RPMI8226 (cell line): ENCODE data around the gene RETREG2.

Experiments
- DNase-seq: peaks from one replicate; pipeline ENCODE4 v3.0.0-alpha.2; 2015

RETREG2 gene

DNA sequence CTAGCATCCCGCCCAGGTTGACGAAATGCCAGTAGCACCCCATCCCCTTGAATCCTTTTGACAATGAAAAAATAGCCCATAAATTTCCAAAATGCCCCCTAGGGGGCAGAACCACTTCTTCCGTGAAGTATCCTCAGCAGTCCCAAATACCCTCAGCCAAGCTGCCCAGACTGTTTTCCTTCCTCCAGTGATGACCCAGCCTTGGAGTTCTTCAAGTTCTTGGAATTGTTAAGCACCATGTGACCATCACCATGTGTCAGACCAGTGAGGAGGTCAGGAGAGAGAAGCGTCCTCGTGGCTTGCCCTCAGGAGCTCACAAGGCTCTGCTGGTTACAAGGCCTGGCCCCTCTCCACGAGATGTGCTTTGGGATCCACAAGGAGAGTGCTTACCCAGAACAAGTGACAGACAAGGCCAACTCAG lies 6.8 kb upstream of the RETREG2 start:
- peak; percentile 43 for DNase-seq

DNA sequence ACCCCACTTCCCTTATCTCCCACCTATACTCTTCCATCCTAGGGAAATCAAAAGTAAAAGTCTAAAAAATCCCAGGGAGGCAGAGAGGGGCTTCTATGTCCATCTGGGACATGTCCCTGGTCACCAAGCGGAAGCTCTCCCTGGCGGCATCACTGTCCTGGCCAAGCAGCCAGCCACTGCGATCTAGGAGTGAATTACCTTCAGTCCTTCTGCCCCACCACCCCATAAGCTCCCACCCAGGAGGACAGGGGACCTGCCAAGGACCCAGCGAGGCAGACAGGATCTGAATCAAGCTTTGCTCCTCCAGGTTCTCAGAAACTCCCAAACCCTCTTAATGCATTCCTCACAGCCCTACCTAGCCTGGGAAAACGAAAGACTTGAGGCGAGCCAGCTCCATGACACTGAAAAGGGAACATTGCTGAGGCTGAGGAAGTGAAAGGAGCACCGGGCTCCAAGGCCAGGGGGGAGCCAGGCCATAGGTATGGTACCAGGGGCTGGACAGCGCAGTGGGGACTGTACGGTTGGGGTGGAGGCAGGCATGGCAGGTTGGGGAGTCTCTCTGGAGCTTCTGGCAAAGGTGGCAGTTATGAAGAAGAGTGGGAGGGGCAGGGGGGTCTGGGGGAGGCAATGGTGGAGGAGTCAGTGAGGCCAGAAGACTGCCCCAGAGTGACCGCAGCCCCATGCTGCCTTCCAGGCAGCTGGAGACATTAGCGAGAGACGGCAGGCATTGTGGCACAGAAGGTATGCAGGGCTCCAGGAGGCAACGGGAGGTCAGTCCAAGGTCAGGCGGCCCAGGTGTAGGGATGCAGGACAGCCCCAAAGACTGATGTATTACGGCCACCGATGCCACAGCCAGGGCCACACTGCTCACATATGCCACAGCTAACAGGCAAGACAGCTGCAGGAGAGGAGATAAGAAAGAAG lies 5.6 kb upstream of the RETREG2 start:
- no peak for DNase-seq

GRCh38 chr2:219173176-219173575 lies 4.9 kb upstream of the RETREG2 start:
- no peak for DNase-seq

DNA sequence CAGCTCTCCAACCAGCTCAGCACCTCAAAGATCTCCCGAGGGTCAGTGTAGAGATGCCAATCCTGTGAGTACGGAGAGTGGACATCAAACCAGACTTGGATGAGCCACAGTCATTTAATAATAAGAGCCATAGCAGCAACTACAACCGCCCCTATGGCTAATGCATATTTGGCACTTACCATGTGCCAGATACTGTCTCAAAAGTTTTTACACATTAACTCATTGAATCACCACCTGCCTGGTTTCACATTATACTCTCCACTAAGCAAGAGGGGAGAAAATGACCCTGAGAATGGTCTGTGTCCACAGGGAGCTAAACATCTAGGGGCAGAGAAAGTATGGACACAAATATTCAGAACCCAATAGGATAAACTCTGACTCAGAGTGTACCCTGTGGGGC lies 3.9 kb upstream of the RETREG2 start:
- DNase-seq = no peak

GRCh38 chr2:219174801-219175200 lies 3.3 kb upstream of the RETREG2 start:
- DNase-seq = no peak

DNA sequence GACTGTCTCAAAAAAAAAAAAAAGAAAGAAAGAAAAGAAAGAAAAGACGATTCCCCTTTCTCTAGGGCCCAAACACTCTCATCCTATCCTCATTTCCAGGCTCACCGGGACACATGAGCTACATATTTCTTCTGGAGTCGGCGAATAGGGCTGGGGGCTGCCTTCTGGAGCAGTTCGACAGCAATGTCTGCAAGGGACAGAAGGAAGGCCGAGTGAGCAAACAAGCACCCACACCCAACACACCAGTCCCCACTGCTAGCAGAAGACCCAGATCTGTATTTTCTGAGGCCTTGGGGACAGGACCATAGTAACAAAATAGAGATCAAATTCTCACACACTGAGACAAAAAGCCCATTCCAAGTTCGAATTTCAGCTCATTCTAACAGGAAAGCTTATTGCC lies 2.6 kb upstream of the RETREG2 start:
- no peak for DNase-seq

GRCh38 chr2:219175928-219176817 lies 1.9 kb upstream of the RETREG2 start:
- peak; percentile 60 for DNase-seq

- DNase-seq = peak; percentile 86
These were observed 1.1 kb upstream of the RETREG2 start, which contains the start of gene CNPPD1 for GRCh38 chr2:219176818-219177551. Gene CNPPD1, minus strand, starts transcription at chr2:219176925. Its CDS starts 97 bp downstream, at chr2:219176828.

DNA sequence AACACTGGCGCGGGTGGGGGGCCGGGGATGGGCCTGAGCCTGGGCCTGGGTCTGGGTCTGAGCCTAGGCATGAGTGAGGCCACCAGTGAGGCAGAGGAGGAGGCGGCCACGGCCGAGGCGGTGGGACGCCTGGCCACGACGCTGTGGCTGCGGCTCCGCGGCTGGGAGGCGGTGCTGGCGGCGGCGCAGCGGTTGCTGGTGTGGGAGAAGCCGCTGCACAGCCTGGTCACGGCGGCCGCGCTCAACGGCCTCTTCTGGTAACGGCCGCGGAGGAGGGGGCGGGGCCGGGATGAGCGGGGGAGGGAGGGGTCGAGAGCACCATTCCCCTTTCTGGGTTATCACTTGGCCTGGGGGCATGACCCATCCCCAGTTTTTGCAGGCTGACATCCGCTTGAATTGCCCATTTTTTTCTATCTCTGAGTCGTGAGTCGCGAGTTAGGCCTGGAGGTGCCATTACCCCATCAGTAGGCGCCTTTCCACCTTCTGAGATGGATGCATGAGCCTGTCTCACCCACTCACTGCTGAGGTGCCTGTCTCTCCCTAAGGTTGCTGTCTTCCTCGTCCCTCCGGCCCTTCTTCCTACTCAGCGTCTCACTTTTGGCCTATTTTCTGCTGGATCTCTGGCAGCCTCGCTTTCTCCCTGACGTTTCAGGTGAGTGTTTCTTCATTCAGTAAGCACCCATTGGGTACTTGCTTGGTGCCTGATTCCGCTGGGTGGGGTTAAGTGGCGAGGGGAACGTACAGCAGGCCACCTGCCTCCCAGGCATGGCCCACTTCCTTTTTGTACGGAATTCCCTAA lies 501 bp downstream of the RETREG2 start:
- DNase-seq = peak; percentile 40

DNA sequence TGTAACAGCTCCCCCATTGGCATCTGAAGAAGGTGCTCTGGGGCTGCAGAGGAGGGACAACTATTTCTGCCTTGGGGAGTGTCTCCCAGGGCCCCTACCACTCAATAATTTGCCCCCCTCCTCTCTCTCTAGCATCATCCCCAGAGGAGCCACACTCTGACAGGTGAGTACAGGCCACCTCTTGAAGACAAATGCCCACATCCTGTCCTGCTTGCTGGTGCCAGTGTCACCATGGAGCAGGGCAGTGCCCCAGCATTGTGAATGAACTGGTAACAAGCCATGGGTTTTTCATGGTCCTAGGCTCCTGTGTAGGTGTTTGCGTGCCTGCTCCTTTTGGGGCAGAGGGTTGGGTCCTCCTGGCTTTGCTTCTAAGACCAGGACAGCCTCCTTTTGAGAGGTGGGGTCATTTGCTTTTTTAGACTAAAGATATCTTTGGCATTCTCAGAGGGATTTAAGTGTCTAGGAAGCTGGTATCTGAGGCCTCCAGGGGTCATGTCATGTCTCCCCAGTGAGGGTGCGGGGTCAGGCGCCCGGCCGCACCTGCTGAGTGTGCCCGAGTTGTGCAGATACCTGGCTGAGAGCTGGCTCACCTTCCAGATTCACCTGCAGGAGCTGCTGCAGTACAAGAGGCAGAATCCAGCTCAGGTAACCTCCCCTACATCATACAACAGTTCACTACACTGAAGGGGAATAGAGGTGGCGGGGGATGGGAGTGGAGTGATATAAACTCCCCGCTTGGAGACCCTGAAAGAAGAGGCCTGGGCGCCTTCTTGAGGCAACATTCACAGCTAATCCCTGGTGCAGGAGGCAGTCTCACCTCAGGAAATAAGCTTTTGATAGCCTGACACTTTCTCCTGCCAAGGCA lies 1.8 kb downstream of the RETREG2 start:
- no peak for DNase-seq

- no peak for DNase-seq
These were observed 2.9 kb downstream of the RETREG2 start for GRCh38 chr2:219180961-219181360.

- no peak for DNase-seq
These were observed 3.5 kb downstream of the RETREG2 start for GRCh38 chr2:219181531-219181930.

GRCh38 chr2:219182331-219183150 lies 4.5 kb downstream of the RETREG2 start:
- no peak for DNase-seq

- DNase-seq = no peak
These were observed 5.2 kb downstream of the RETREG2 start for GRCh38 chr2:219183151-219183772.

DNA sequence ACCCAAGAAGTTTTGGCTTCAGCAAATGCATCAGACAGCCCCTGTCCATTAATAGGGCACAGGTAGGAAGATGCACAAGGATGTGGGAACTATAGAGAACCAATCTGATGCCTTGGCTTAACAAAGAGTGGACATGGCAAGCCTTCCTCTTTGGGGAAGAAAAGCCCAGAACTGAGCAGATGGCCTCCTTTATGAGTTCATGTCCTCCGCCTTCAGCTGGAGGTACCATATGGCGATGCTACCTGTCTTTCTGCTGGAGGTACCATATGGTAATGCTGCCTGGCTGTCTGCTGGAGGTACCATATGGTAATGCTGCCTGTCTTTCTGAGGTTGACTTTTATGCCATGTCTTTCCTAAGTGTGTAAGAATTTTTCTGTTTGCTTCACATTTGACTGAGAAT lies 6.0 kb downstream of the RETREG2 start:
- DNase-seq = no peak

- DNase-seq = no peak
These were observed 8.8 kb downstream of the RETREG2 start for GRCh38 chr2:219186754-219187456.

DNA sequence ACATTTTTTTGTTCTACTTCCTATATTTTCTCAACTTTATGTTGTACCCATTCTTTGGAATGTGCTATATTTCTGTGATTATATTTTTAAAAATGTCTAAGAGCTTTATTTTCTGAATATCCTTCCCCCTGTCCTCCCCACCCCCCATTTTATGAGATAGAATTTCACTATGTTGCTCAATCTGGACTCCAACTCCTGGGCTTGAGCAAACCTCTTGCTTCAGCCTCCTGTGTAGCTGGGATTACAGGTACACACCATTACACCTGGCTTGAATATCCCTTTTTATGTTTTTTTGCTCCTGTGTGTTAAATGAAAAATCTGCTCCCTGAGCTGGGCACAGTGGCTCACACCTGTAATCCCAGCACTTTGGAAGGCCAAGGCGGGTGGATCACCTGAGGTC lies 19.3 kb downstream of the RETREG2 start:
- no peak for DNase-seq

DNA sequence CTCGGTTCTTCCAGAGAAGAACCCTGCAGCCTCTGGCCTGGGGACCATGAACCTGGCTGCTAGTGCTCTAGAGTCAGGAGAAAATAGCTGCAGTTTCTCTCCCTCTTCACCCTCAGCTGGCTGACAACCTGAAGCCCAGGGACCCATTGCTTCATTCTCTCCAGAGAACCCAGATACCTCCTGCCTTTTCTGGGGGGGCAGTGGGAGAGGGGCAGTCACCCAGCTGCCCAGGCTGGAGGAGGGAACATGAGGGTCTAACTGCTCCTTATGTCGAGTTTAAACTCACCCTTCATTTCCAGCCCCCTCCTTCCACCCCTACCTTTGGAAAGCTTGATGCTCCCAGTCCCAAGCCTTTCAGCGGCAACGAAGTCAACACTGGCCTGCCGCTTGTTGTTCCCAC lies 20.9 kb downstream of the RETREG2 start:
- DNase-seq = no peak
